ENCODE measurements around the gene SLC25A21.

DNA sequence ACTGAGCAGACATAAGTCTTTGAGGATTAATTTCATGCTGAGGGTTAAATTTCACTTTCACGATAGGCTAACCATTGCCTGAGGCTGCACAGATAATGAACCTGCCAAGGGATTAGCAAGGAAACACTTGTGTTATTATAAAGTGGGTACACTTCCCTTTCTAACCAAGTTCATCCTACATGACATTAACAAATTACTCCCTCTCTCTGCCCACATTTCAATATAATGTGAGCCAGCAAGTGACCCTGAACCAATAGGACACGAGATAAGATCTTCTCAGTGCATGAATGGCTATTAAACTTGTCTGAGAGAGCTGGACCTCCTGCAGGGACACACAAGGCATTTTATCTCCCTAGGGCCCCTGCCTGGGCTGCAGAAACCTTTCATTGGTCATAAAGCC lies 337.3 kb downstream of the SLC25A21 start:
- TF ChIP-seq CTCF (IDR thresholded peaks at IDR 0.05) (no peak), POLR2A (IDR thresholded peaks at IDR 0.05) (no peak)

Data from esophagus squamous epithelium (tissue), 4 donors.